ENCODE results near the gene HSDL2. TPM values are rescaled to one million over a fixed set of nuclear protein-coding genes. Genes with fewer than 3 reads are reported as not detected.

HSDL2 gene
- total and polyA plus RNA-seq, 2 experiments from 2014 or later, result 35.8 to 39.2 TPM

GRCh38 chr9:112375361-112375760, 4.5 kb upstream of the HSDL2 start:
- Histone ChIP-seq H3K9me2 (ENCODE audit: insufficient read depth) (peaks cover 3% of the 10 kb centered on the region; the same call in 1 of the 2 replicates), H3K4me3 (no peak overlapping the region), H2AFZ (no peak overlapping the region), H3K9ac (no peak overlapping the region), H3K27me3 (replicated peaks; ENCODE audit: insufficient read depth) (no peaks in the 10 kb centered on the region), H3K4me1 (ENCODE audit: insufficient read depth) (peaks cover 10% of the 10 kb centered on the region; the same call in 1 of the 2 replicates), H3K27ac (no peak overlapping the region), H3K79me2 (ENCODE audit: insufficient read depth) (peaks cover 23% of the 10 kb centered on the region), H3K4me2 (ENCODE audit: unreplicated experiment) (no peak overlapping the region), H3F3A (ENCODE audit: insufficient read depth) (peaks cover 6% of the 10 kb centered on the region; the same call in 1 of the 2 replicates), H4K20me1 (ENCODE audit: insufficient read depth) (no peaks in the 10 kb centered on the region), H3K9me3 (ENCODE audit: low read depth) (no peaks in the 10 kb centered on the region), H3K36me3 (ENCODE audit: low read depth) (no peaks in the 10 kb centered on the region)
- DNase-seq, result no peak
- no peak for TF ChIP-seq EZH2phosphoT487 (IDR thresholded peaks at IDR 0.05; ENCODE audit: insufficient read depth, low read depth)
- no peak for TF ChIP-seq EZH2 (IDR thresholded peaks at IDR 0.05; ENCODE audit: insufficient read depth, poor library complexity, severe bottlenecking)
- 91 to 100% methylated on average over 5 of the region's 5 CpGs for WGBS, 2 experiments (ENCODE audit: low coverage in 1 of 2, low lambda C conversion rate in 2 of 2, missing lambda C conversion rate in 2 of 2)
- in situ Hi-C loops (cut with MboI), result no loop called here

- Histone ChIP-seq H3K27me3 (replicated peaks; ENCODE audit: insufficient read depth) (no peaks in the 10 kb centered on the region), H3K9me2 (ENCODE audit: insufficient read depth) (peaks cover 3% of the 10 kb centered on the region; the same call in 1 of the 2 replicates), H2AFZ (no peak overlapping the region), H3K9ac (no peak overlapping the region), H3K4me3 (0 out of 2 replicates have a peak overlapping the region, but pooled peaks have one; percentile 85), H3K27ac (no peak overlapping the region), H4K20me1 (ENCODE audit: insufficient read depth) (no peaks in the 10 kb centered on the region), H3K4me1 (ENCODE audit: insufficient read depth) (peaks cover 10% of the 10 kb centered on the region; the same call in 1 of the 2 replicates), H3K4me2 (ENCODE audit: unreplicated experiment) (peak overlapping the region; percentile 84), H3F3A (ENCODE audit: insufficient read depth) (peaks cover 6% of the 10 kb centered on the region; the same call in 1 of the 2 replicates), H3K79me2 (ENCODE audit: insufficient read depth) (peaks cover 40% of the 10 kb centered on the region), H3K9me3 (ENCODE audit: low read depth) (no peaks in the 10 kb centered on the region), H3K36me3 (ENCODE audit: low read depth) (no peaks in the 10 kb centered on the region)
- in situ Hi-C loops (cut with MboI), result no loop called here
- 64 to 75% methylated on average over 2 of the region's 2 CpGs for WGBS, 2 experiments (ENCODE audit: low coverage in 1 of 2, low lambda C conversion rate in 2 of 2, missing lambda C conversion rate in 2 of 2)
- no peak for DNase-seq
- TF ChIP-seq EZH2 (IDR thresholded peaks at IDR 0.05; ENCODE audit: insufficient read depth, poor library complexity, severe bottlenecking), result no peak
- TF ChIP-seq EZH2phosphoT487 (IDR thresholded peaks at IDR 0.05; ENCODE audit: insufficient read depth, low read depth), result no peak
Observed at GRCh38 chr9:112377087-112377486, 2.8 kb upstream of the HSDL2 start.

- peak overlapping the region; percentile 82 for H2AFZ ChIP-seq
- WGBS, 2 experiments (ENCODE audit: low coverage in 1 of 2, low lambda C conversion rate in 2 of 2, missing lambda C conversion rate in 2 of 2), result 98 to 100% methylated on average over 1 of the region's 1 CpG
- H3K4me1 ChIP-seq (ENCODE audit: insufficient read depth), result peaks cover 15% of the 10 kb centered on the region; the same call in 1 of the 2 replicates
- peaks cover 47% of the 10 kb centered on the region for H3K79me2 ChIP-seq (ENCODE audit: insufficient read depth)
- no peaks in the 10 kb centered on the region for H3K27me3 ChIP-seq (replicated peaks; ENCODE audit: insufficient read depth)
- DNase-seq, result no peak
- H3K9me2 ChIP-seq (ENCODE audit: insufficient read depth), result peaks cover 3% of the 10 kb centered on the region; the same call in 1 of the 2 replicates
- H3F3A ChIP-seq (ENCODE audit: insufficient read depth), result peaks cover 6% of the 10 kb centered on the region; the same call in 1 of the 2 replicates
- no peak overlapping the region for H3K27ac ChIP-seq
- in situ Hi-C loops (cut with MboI), result no loop called here
- peak overlapping the region; percentile 85 for H3K4me3 ChIP-seq
- H3K36me3 ChIP-seq (ENCODE audit: low read depth), result no peaks in the 10 kb centered on the region
- TF ChIP-seq EZH2 (IDR thresholded peaks at IDR 0.05; ENCODE audit: insufficient read depth, poor library complexity, severe bottlenecking) (no peak), EZH2phosphoT487 (IDR thresholded peaks at IDR 0.05; ENCODE audit: insufficient read depth, low read depth) (no peak)
- peak overlapping the region; percentile 84 for H3K4me2 ChIP-seq (ENCODE audit: unreplicated experiment)
- no peaks in the 10 kb centered on the region for H4K20me1 ChIP-seq (ENCODE audit: insufficient read depth)
- H3K9me3 ChIP-seq (ENCODE audit: low read depth), result no peaks in the 10 kb centered on the region
- H3K9ac ChIP-seq, result peak overlapping the region; percentile 94
Observed at GRCh38 chr9:112377684-112378327, 2.1 kb upstream of the HSDL2 start.

GRCh38 chr9:112378328-112379176, 1.4 kb upstream of the HSDL2 start:
- Histone ChIP-seq H3K27ac (peak overlapping the region; percentile 96), H3K36me3 (ENCODE audit: low read depth) (no peaks in the 10 kb centered on the region), H2AFZ (peak overlapping the region; percentile 82), H3K9me2 (ENCODE audit: insufficient read depth) (peaks cover 3% of the 10 kb centered on the region; the same call in 1 of the 2 replicates), H3K4me1 (ENCODE audit: insufficient read depth) (peaks cover 15% of the 10 kb centered on the region; the same call in 1 of the 2 replicates), H3K79me2 (ENCODE audit: insufficient read depth) (peaks cover 54% of the 10 kb centered on the region), H3K9ac (peak overlapping the region; percentile 94), H3K27me3 (replicated peaks; ENCODE audit: insufficient read depth) (no peaks in the 10 kb centered on the region), H3F3A (ENCODE audit: insufficient read depth) (peaks cover 6% of the 10 kb centered on the region; the same call in 1 of the 2 replicates), H3K4me3 (peak overlapping the region; percentile 85), H3K9me3 (ENCODE audit: low read depth) (no peaks in the 10 kb centered on the region), H3K4me2 (ENCODE audit: unreplicated experiment) (peak overlapping the region; percentile 84), H4K20me1 (ENCODE audit: insufficient read depth) (no peaks in the 10 kb centered on the region)
- TF ChIP-seq EZH2 (IDR thresholded peaks at IDR 0.05; ENCODE audit: insufficient read depth, poor library complexity, severe bottlenecking) (no peak), EZH2phosphoT487 (IDR thresholded peaks at IDR 0.05; ENCODE audit: insufficient read depth, low read depth) (no peak)
- in situ Hi-C loops (cut with MboI), result no loop called here
- WGBS, 2 experiments (ENCODE audit: low coverage in 1 of 2, low lambda C conversion rate in 2 of 2, missing lambda C conversion rate in 2 of 2), result 10 to 14% methylated on average over 27 of the region's 27 CpGs
- peak; percentile 45 for DNase-seq

Measured in GM23248 (cell line).